Measurements from ENCODE around the gene TTC21A.

The TTC21A gene

DNA sequence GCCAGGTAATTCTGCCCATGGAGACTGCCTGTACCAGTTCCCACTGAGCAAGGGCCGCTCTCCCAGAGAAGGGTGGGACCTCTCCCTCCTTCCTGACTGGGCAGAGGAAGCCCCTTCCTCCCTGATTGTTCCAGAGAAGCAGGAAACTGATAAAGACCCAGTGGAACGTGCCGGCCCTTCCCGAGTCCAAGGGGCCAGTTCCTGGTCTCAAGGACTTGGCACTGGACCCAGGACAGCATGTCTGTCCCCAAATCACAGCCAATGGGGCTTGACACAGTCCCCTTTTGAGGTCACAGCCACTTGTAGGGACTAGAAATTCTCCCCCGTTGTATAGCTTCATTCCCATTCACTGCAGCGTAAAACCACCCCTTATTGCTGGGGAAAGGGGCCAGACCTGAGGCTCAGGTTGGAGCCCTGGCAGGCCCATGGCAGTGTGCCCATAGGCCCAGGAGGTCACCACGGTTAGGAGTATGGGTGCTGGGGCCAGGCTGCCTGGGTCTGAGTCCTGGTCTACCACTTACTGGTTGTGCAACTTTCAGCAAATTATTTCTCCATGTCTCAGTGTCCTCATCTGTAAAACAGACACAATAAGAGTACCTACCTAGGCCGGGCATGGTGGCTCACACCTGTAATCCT lies 27.8 kb downstream of the TTC21A start:
- TF ChIP-seq, protein P1, sequence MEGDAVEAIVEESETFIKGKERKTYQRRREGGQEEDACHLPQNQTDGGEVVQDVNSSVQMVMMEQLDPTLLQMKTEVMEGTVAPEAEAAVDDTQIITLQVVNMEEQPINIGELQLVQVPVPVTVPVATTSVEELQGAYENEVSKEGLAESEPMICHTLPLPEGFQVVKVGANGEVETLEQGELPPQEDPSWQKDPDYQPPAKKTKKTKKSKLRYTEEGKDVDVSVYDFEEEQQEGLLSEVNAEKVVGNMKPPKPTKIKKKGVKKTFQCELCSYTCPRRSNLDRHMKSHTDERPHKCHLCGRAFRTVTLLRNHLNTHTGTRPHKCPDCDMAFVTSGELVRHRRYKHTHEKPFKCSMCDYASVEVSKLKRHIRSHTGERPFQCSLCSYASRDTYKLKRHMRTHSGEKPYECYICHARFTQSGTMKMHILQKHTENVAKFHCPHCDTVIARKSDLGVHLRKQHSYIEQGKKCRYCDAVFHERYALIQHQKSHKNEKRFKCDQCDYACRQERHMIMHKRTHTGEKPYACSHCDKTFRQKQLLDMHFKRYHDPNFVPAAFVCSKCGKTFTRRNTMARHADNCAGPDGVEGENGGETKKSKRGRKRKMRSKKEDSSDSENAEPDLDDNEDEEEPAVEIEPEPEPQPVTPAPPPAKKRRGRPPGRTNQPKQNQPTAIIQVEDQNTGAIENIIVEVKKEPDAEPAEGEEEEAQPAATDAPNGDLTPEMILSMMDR (conservative IDR thresholded peaks at IDR 0.05; ENCODE audit: low read depth, low read length): no peak
- no peak for DNase-seq (ENCODE audit: low read depth)
- H3K4me3 ChIP-seq (ENCODE audit: low read depth, low read length): no peak overlapping the region

DNA sequence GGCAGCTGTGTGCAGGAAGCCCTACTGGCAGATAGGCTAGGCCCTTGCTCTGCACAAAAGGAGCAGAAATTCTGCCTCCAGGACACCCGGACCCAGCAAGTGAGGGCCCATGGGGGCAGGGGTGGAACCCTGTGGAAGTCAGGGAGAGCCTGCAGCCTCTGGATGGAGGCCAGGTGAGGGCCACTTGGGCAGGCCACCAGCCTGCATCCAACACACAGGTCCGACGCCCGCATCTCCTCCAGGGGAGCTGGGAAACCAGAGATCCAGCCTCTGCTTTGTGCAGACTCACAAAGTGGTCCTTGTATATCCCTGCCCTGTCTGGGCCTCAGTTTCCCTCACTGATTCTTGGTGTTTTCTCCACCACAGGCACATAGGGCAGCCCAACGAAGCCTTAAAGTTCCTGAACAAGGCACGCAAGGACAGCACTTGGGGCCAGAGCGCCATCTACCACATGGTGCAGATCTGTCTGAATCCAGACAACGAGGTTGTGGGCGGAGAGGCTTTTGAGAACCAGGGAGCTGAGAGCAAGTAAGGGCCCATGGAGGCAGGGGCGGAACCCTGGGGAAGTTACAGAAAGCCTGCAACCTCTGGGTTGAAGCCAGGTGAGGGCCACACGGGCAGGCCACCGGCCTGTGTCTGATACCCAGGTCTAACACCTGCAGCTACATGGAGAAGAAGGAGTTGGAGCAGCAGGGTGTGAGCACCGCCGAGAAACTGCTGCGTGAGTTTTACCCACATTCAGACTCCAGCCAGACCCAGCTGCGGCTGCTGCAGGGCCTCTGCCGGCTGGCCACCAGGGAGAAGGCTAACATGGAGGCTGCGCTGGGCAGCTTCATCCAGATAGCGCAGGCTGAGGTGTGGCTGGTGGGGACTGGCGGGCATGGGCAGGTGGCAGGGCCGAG lies 29.3 kb downstream of the TTC21A start:
- DNase-seq (ENCODE audit: low read depth): no peak
- H3K4me3 ChIP-seq (ENCODE audit: low read depth, low read length): no peak overlapping the region
- TF ChIP-seq, protein P1 (conservative IDR thresholded peaks at IDR 0.05; ENCODE audit: low read depth, low read length): no peak

DNA sequence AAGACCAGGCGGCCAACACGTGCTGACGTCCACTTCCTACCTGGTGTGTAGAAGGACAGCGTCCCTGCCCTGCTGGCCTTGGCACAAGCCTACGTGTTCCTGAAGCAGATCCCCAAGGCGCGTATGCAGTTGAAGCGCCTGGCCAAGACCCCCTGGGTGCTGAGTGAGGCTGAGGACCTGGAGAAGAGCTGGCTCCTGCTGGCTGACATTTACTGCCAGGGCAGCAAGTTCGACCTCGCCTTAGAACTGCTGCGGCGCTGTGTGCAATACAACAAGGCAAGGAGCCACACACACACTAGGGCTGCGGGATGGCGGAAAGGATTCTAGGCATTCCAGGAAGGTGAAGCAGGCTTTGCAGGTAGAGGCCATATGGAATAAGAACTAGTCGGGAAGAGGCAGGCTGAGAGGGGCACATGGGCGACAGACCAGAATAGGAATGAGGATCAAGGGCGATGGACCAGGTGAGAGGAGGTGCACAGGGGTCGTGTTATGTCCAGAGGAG lies 30.0 kb downstream of the TTC21A start:
- TF ChIP-seq, protein P1 (conservative IDR thresholded peaks at IDR 0.05; ENCODE audit: low read depth, low read length): no peak
- H3K4me3 ChIP-seq (ENCODE audit: low read depth, low read length): no peak overlapping the region
- no peak for DNase-seq (ENCODE audit: low read depth)

DNA sequence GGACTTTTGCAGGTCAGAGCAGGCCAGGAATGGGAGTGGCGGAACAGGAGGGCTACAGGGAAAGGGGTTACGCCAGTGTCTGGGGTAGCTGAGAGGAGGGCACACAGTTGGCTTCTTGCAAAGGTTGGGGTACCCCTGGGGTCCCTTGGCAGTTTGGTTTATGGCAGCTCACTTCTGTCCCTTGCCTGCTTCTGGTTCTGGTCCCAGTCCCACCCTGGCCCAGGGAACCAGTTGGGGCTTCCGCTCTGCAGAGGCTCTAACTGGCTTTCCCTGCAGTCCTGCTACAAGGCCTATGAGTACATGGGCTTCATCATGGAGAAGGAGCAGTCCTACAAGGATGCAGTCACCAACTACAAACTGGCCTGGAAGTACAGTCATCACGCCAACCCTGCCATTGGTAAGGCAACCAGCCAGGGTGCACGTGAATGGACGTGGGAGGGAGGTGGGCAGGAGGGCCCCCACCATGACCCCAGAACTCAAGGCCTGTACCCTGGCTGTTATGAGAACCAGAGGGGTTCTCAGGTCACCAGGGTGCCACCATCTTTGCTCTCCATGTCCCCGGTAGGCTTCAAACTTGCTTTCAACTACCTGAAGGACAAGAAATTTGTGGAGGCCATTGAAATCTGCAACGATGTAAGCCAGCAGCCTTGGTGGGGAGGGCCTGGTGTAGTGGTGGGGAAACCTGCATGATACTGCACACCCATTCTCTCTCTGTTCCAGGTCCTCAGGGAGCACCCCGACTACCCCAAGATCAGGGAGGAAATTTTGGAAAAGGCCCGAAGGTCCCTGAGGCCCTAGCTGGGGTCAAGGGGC lies 30.7 kb downstream of the TTC21A start:
- TF ChIP-seq, protein P1 (conservative IDR thresholded peaks at IDR 0.05; ENCODE audit: low read depth, low read length): no peak

DNA sequence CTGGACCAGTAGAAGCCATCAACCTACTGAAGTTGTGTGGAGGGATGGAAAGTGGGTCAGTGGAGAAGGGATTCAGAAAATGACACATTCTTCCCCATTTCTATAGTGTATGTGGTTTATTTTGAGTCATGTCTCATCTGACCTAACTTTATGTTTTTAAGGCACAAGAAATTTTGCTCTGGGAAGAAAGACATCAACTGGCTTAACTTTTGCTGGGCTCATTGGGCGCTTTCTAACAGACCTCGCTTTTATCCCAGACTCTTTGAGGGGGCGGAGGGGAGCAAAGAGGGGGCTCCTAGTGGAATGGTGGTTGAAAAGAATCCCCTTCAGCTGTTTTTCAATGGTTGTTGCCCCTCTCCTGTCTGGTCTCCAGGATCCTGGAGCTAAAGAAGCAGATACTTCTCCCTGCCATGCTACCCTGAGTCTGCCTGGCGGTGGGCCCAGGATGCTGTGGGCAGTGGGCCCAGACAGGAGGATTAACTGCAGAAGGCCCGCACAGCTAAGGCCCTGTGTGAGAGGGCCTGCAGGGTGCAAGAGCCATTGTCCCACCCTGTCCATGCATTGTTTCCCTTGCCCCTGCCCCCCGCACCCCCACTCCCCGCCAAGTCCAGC lies 31.4 kb downstream of the TTC21A start:
- DNase-seq (ENCODE audit: low read depth): no peak
- no peak overlapping the region for H3K4me3 ChIP-seq (ENCODE audit: low read depth, low read length)
- TF ChIP-seq, protein P1 (conservative IDR thresholded peaks at IDR 0.05; ENCODE audit: low read depth, low read length): no peak

More for the DNA sequence above, 30.7 kb downstream of the TTC21A start:
- no peak for DNase-seq (ENCODE audit: low read depth)
- no peak overlapping the region for H3K4me3 ChIP-seq (ENCODE audit: low read depth, low read length)

DNA sequence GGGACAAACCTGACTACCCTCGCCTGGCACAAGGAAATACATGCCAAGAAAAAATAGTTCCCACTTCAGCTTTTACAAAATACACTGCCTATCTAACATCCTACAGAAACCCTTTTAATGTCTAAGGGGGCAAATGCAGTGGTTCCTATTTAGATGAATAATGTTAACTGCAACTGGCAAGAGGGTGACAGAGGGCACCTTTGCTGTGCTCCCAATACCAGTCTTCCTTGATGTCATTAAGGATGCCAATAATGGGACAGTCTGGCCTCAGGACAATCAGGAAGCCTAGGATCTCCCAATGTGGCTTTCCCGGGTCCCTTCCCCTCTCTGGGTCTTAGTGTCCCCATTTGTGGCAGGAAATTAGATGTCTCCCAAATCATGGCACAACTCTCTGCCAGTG lies 32.0 kb downstream of the TTC21A start:
- TF ChIP-seq, protein P1 (conservative IDR thresholded peaks at IDR 0.05; ENCODE audit: low read depth, low read length): no peak
- DNase-seq (ENCODE audit: low read depth): no peak
- H3K4me3 ChIP-seq (ENCODE audit: low read depth, low read length): no peak overlapping the region
